OCI-LY1 (cell line): Measurements from ENCODE around the gene DCC.

ENCODE experiments used
- EZH2 ChIP-seq: fragments of 200-600 bp; sonication (generic), shearing (Covaris generic); IDR thresholded peaks from 2 replicates; pipeline ENCODE4 v1.8.0; 2017; ENCODE audit warnings: borderline replicate concordance, mixed run types, mild to moderate bottlenecking, antibody characterized with exemption, low read length, moderate library complexity, mixed read lengths
- TF ChIP-seq, protein P1 (sequence below): fragments of 200-600 bp; sonication (generic), shearing (Covaris generic); IDR thresholded peaks from 2 replicates; pipeline ENCODE4 v1.5.1; 2017; ENCODE audit warnings: mild to moderate bottlenecking, antibody characterized with exemption, low read length, moderate library complexity, mixed read lengths

GRCh38 chr18:52341608-52342381 lies 1.8 kb downstream of the DCC start:
- TF ChIP-seq, protein P1, sequence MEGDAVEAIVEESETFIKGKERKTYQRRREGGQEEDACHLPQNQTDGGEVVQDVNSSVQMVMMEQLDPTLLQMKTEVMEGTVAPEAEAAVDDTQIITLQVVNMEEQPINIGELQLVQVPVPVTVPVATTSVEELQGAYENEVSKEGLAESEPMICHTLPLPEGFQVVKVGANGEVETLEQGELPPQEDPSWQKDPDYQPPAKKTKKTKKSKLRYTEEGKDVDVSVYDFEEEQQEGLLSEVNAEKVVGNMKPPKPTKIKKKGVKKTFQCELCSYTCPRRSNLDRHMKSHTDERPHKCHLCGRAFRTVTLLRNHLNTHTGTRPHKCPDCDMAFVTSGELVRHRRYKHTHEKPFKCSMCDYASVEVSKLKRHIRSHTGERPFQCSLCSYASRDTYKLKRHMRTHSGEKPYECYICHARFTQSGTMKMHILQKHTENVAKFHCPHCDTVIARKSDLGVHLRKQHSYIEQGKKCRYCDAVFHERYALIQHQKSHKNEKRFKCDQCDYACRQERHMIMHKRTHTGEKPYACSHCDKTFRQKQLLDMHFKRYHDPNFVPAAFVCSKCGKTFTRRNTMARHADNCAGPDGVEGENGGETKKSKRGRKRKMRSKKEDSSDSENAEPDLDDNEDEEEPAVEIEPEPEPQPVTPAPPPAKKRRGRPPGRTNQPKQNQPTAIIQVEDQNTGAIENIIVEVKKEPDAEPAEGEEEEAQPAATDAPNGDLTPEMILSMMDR, result no peak
- no peak for TF ChIP-seq EZH2
